A549 (cell line): Measurements from ENCODE around the gene SPINT1.

Experiments used
- CHD2 ChIP-seq: fragments of 150-350 bp; IDR thresholded peaks from 2 replicates; pipeline ENCODE4 v1.6.1; 2014; ENCODE audit warnings: low read length; ENCODE audit not compliant: partially characterized antibody
- CTCF ChIP-seq: fragments of >200 bp; sonication (Bioruptor Twin); formaldehyde crosslinking; IDR thresholded peaks from 3 replicates; pipeline ENCODE4 v1.5.1; 2016
- FOSL2 ChIP-seq, 2 experiments: fragments of 450-650 bp in 1 of 2; fragments of >200 bp in 1 of 2; sonication (Bioruptor Twin) in 1 of 2; formaldehyde crosslinking; IDR thresholded peaks; 2 replicates each; pipeline versions ENCODE4 v1.5.0 to v1.6.1; 2016 to 2020; ENCODE audit warnings: mild to moderate bottlenecking in 1 of 2, moderate library complexity in 1 of 2
- FOXS1 ChIP-seq: fragments of 250-450 bp; sonication (Bioruptor Pico); IDR thresholded peaks from 2 replicates; pipeline ENCODE4 v1.5.0; 2020; ENCODE audit warnings: mild to moderate bottlenecking, moderate library complexity
- HOXB5 ChIP-seq: fragments of 250-450 bp; sonication (Bioruptor Pico); IDR thresholded peaks from 2 replicates; pipeline ENCODE4 v1.5.0; 2020; ENCODE audit warnings: mild to moderate bottlenecking, moderate library complexity
- MAFK ChIP-seq: fragments of 450-650 bp; IDR thresholded peaks from 2 replicates; pipeline ENCODE4 v1.6.1; 2014; ENCODE audit not compliant: partially characterized antibody
- RCOR1 ChIP-seq: fragments of 150-350 bp; IDR thresholded peaks from 2 replicates; pipeline ENCODE4 v1.6.1; 2014; ENCODE audit warnings: antibody characterized with exemption, low read length, low read depth
- TF ChIP-seq, protein P1 (sequence below): fragments of 250-450 bp; sonication (Bioruptor Pico); IDR thresholded peaks from 2 replicates; pipeline ENCODE4 v1.5.0; 2021; ENCODE audit warnings: mild to moderate bottlenecking, moderate library complexity, borderline replicate concordance
- TF ChIP-seq, protein P2 (sequence below): IDR thresholded peaks from 2 replicates; pipeline ENCODE4 v1.6.1; 2012

GRCh38 chr15:40826423-40827075 is 17.3 kb upstream of the SPINT1 start:
- TF ChIP-seq MAFK (no peak), CHD2 (no peak), FOXS1 (no peak), FOSL2 (IDR thresholded peaks at IDR 0.05) (no peak), FOSL2 (CRISPR knock-in tag; IDR thresholded peaks at IDR 0.05) (no peak), HOXB5 (no peak), RCOR1 (no peak), CTCF (no peak)
- TF ChIP-seq, protein P1, sequence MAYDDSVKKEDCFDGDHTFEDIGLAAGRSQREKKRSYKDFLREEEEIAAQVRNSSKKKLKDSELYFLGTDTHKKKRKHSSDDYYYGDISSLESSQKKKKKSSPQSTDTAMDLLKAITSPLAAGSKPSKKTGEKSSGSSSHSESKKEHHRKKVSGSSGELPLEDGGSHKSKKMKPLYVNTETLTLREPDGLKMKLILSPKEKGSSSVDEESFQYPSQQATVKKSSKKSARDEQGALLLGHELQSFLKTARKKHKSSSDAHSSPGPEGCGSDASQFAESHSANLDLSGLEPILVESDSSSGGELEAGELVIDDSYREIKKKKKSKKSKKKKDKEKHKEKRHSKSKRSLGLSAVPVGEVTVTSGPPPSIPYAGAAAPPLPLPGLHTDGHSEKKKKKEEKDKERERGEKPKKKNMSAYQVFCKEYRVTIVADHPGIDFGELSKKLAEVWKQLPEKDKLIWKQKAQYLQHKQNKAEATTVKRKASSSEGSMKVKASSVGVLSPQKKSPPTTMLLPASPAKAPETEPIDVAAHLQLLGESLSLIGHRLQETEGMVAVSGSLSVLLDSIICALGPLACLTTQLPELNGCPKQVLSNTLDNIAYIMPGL, result no peak
- TF ChIP-seq, protein P2, sequence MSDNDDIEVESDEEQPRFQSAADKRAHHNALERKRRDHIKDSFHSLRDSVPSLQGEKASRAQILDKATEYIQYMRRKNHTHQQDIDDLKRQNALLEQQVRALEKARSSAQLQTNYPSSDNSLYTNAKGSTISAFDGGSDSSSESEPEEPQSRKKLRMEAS, result no peak
